H4 (cell line): ENCODE measurements around the gene DISC1. TPM values are rescaled to one million over a fixed set of nuclear protein-coding genes. Genes with fewer than 3 reads are reported as not detected.
"Not testable (repeated sequence)": the region's sequence is repeated elsewhere in the genome, so short reads cannot be mapped to it uniquely, and the experiment has no call there.

ENCODE experiments used
- DNase-seq: peaks from one replicate; pipeline ENCODE4 v3.0.0-alpha.2; 2015; ENCODE audit warnings: low spot score
- total RNA-seq: library from RNA; depleted of rRNA; stranded (reverse); fragments of >200 nt; shearing (Covaris generic); gene quantifications from 2 replicates; pipeline ENCODE4 v1.2.3, GENCODE V29; 2014

Gene DISC1
- total RNA-seq, 1 experiment from 2014 or later = 3.4 TPM

DNA sequence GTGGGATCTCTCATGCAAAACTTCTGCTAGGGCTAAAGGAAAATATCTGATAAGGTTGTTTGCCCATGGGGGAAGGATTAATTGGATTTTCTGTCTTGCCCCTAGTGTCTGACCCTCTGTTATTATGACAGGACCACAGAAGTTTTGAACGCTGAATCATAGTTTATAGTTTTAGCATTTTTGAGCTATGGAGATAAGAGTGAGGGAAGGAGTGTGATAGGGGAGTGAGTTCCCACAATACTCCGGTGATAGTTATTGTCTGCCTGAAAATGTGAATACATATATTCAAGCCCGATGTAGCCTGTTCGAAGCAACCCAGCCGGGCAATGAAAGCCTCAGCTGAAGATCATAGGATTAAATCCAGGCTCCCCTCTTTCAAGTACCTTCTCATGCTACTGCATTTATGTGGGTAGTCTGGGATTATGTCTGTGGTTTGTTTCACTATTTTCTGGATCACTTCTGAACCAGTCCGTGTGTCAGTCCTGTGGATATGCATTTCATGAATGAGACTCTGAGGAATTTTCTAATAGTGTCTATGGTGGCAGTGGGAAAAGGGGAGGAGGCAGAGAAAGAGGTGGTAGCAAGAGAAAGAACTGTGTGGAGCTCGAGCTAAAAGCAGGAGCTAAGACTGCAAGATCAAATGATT, 258.7 kb downstream of the DISC1 start:
- DNase-seq = peak; percentile 43

DNA sequence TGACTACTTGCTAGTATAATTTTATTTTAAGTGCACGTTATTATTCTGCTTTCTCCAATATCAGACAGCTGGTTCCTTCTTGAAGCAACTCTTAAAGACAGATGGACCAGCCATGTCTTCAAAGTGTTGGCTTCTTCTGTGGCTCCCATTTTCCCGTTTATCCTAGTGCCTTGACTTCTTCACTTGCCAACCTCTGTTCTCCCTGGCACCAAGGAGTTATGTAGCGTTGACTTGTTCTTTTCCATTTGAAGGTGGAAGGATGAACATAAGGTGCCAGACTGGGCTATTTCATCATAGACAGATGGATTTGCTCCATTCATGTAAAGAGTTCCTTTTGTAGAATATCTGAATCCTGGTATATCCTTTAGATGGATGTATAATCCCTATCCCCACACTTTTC, 260.6 kb downstream of the DISC1 start:
- no peak for DNase-seq

DNA sequence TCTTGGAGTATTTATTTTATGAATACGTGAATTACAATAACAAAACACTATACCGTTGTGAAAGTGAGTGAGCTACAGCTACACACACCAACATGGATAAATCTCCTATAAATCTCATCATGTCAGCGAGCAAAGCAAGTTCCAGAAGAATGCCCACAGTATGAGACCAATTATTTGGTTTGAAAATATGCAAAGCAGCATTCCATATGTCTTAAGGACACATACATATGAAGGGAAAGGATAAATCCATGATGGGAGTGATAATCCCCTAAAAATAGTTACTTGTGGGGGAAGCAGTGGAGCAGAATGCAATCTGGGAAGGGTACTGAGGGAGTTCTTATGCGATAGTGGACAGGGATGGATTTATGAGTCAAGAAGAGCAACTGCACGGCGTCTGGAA, 261.3 kb downstream of the DISC1 start:
- DNase-seq = no peak

DNA sequence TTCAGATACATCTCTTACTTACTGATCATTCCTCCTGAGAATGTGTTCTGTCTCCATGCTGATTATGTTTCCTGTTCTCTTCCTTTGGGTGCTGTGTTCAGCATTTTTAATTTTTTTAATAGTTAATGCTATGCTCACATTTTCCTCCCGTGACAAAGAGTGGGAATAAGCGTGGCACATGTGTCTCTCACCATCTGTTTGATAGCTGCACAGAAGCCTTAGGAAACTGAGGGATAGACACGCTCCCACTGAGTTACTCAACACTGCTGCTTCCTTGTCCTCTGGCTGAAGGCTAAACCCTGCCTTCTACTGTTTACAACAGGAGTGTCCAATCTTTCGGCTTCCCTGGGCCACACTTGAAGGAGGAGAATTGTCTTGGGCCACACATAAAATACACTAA, 264.2 kb downstream of the DISC1 start:
- no peak for DNase-seq

DNA sequence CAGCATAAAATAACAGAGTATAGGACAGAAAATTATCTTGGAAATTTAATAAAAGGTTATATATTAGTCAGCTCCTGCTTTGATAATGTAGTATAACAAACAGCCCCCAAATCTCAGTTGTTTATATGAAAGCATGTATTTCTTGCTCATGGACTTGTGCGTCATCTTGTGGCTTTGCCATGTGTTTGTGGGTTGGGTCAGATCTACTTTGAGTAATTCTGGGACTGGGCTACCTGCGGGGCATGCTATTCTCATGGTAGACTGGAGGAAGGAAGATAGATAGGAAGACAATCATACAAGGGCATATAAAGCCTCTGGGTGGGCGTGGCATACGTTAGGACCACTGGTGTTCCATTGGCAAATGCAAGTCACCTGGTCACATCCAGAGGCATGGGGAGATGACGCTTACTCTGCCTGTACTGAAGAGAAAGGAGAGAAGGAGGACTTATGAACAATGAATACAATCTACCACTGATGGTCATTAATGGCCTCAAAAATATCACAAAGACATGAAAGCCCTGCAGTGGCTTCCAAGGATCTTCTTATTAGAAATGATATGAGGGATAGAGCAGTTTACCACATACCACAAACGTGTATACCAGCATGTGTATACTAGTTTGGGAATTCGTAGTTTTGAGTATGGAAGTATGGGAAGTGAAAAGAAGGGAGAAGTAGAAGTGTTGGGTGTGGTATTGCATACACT, 267.0 kb downstream of the DISC1 start:
- DNase-seq = no peak

DNA sequence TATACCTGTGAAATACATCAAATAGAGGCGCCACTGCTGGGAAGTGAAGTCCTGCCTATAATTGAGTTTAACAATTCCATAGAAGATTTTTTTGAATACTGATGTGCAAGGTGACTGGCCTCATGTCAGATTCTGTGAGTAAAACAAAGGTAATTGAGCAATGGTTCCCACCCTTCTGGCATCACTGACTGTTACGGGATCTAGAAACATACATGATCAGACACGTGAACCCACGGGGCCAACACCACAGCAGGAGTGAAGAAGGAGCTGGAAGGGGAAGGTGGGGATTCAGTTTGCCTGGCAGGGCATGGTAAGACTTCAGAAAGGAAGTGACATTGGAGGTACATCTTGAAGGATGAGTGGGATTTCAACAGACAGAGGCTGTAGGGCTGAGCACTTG, 270.2 kb downstream of the DISC1 start:
- no peak for DNase-seq

DNA sequence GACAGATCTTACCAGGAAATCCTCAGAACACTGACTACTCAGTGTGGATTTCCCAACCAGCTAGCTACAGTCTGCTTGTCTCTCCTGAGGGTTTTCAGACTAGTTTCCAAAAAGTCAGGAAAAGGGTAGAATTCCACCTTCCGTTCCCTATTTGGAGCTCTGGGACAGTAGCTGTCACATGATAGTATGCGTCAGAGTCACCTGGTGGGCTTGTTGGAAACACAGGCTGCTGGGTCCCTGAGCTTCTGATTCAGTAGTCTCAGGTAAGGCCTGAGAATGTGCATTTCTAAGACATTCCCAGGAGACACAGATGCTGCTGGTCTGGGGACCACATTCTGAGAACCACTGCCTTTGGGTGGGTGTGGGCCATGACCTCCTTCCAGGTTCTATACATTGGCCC, 272.5 kb downstream of the DISC1 start:
- no peak for DNase-seq

DNA sequence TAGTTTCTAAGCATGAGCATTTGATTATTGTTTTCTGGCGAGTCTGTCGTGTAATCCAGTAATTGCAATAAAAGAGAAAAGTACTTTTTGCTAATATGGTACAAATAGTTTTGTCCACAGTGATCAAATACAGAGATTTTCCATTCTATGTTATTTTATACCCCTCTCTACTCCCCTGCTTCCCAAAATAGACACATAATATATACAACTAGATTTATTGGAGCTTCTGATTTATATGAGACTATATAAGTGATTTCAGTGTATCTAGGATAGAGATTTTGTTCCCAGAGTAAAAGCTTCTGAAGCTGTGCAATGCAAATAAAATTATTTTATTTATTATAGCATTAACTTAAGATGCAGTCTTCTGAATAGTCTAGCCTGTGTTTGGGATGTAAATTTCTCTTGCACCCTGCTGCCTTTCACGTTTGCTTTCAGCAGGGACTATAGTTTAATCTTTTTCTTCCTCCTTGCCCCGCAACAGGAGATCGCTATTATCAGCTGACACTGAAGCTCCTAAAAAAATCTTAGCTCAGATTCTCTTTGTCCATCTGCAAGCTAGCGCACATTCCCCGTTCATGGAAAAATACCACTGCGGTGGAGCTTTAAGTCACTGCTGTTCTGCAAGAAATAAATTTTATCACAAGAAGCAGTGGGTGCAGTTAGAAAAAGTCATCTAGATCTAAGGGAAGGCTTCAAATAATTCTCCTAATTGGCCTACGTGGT, 273.3 kb downstream of the DISC1 start:
- no peak for DNase-seq

DNA sequence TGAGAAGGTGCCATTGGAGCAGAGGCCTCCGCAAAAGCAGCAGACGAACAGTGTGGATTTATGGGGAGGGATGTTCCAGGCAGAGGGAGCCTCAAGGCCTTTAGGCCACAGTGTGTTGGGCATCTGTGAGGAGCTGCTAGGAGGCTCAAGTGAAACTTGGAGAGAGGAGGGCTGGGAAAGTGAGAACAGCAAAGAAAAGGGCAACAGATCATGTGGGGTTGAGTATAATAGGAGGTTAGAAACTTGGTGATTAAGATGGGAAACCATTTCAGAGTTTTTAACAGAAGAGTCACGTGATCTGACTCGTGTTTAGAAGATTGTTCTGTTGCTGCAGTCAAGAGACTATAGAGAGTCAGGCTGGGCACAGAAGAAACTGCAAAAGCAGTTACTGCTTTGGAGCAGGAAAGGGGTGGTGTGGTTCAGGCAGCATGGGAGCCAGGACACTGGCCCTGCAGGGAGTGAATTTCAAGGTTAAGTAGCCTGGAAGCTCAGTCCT, 277.0 kb downstream of the DISC1 start:
- DNase-seq = no peak

DNA sequence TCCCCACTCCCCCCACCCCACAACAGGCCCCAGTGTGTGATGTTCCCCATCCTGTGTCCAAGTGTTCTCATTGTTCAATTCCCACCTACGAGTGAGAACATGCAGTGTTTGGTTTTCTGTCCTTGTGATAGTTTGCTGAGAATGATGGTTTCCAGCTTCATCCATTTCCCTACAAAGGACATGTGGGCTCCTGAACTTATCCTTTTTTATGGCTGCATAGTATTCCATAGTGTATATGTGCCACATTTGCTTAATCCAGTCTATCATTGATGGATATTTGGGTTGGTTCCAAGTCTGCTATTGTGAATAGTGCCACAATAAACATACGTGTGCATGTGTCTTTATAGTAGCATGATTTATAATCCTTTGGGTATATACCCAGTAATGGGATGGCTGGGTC, 280.7 kb downstream of the DISC1 start:
- not testable (repeated sequence) for DNase-seq

DNA sequence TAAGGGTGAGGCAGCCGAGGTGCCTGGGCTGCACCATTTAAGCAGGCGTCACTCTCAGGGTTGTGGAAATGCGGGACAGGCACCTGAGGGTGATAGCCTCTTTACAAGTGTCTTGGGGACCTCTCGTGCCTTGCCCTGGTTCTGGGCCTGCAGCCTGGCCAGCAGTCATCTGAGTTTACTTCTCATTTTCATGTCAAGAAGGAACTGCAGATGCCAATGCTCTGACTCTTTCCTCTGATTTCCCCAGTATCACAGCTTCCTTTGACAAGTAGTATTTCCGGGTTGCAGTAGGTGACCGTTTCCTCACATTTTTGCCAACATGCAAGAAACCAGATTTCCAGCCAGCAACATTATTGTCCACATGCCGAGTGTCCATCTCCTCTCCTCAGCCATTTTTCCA, 286.9 kb downstream of the DISC1 start:
- no peak for DNase-seq

DNA sequence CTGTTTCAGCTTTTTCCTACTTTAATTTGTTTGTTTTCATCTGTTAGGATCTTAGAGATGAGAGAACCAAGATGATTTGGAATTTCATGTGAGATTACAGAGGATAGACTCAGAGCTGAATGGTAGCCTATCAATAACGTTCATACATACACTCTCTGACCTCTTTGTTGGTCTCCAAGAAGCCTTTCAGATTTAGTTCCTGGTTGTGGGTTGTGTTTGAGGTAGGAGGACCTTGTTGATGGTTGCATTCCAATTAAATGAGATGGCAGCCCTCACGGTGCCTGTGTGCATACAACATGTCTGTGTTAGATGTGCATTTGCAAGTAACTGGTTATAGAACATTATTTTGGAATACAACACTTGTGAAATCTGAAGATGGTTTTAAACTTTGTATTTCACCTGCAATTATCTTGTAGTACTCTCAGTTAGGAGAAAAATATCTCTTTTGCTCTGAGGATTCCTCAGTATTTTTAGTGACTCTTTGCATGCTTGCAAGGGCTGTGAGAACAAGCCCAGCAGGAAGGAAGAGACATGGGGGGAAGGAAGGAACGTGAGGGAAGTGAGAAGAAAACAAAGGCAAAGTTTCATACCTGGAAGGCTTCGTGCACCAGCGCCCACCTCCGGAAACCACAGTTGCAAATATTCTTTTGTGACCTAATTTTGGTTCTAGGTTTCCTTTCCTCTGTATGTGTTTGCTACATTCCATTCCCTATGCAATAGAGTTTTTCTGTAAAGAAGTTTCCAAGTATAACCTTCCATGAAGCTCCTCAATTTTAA, 291.8 kb downstream of the DISC1 start:
- DNase-seq = peak; percentile 29

DNA sequence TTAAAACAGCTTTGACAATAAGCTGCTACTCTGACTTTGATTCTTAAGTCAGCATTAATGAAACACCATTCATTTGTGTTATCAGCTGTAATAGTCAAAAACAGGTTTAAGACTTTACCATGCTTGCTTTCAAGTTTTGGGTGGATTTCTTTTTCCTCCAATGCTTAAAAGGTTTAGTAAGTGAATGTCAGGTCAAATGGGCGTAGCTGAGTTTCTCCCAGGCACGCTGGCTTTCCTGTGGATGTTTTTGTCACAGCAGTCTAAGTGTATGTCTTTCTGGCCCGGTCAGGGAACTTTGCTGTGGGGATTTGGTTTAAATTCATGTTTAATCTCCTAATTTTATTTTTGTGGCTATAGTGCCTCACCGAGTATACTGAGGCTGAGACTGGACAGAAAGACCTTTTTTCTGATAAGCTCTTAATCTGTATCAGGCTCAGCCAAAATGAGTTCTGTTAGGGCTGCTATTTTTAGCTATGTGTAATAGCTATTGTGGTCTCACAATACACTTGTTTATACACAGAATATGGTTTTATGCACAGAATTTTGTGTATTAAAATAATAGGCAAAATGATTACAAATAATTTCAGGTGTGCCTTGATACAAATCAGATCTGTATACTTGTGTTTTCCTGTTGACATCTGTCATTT, 292.8 kb downstream of the DISC1 start:
- DNase-seq = no peak

DNA sequence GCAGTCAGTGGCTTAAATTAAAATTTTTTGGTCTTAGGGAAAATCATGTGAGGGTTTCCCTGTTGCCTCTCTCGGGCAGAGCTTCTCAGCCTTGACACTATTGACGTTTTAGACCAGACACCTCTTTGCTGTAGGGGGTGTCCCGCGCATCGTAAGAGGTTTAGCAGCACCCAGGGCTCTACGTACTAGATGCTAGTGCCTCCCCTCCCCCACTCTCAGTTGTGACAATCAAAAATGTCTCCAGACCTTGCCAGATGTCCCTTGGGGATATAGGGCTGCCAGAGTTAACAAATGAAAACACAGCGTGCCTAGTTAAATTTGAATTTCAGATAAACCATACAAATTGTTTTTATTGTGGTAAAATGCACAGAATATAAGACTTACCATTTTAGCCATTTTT, 293.3 kb downstream of the DISC1 start:
- no peak for DNase-seq

DNA sequence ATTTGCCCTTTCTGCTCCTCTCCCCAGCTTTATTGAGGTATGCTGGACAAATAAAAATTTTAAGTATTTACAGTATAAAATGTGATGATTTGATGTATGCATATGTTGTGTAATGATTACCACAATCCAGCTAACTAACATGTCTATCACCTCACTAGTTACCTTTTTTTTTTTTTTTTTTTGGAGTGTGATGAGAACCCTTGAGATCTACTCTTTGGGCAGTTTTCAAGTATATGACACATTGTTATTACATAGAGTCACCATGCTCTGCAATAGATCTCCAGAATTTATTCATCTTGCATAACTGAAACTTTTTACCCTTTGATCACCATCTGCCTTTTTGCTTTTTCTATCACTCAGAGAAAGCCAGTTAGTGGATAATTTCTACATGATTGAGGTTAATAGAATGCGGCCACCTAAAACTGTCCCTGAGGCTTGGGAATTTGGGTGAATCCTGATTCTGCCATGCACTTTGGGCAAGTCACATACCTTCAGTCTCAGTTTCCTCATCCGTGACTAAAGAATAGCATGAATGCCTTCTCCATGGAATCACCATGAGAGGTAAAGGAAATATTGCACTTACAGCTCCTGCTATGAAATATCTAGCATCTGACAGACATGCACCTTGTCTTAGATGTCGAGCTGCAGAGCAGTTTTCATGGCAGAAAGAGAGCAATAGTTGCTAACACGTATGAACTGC, 295.2 kb downstream of the DISC1 start:
- no peak for DNase-seq

DNA sequence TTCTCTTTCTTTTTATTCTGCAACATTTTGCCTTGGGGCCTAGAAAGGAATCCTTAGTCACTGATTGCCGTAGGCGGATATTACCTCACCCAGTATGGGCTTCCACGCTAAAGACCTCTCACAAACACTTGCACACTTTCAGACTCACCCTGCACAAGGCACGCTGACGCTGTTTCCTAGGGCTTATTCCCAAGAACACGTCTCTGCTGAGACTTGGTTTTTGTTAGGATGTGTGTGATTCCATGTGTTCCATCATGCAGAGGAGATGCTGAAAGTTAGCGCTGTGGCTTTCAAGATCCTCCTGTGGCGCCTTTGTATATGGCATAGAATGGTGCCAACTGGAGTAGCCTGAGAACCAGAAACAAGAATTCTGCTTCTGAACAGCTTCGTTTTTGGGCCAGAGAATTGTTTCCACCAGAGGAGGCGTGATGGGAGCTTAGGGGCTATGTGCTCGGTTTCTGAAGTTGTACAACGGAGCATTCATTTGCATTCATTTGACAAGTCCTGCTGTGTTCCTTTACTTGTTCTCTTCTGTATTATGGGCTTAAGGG, 297.0 kb downstream of the DISC1 start:
- DNase-seq = no peak

DNA sequence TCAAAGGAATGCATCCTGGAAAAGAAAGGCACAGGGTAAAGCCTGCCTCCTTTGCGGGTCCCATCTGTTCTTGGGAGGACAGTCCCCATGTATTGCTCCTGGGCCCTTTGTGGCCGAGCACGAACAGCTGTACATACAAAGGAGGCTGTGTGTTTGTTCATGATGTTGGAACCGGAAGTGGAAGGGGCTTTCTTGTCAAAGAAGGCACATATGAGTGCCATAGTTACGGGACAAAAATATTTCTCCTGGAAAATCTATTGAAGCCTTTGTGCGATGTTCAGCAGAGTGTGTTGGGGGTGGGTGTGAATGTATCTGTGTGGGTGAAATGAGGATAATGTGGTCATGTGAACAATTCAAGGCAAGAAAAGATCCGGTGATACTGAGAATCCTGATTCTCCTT, 297.6 kb downstream of the DISC1 start:
- no peak for DNase-seq

DNA sequence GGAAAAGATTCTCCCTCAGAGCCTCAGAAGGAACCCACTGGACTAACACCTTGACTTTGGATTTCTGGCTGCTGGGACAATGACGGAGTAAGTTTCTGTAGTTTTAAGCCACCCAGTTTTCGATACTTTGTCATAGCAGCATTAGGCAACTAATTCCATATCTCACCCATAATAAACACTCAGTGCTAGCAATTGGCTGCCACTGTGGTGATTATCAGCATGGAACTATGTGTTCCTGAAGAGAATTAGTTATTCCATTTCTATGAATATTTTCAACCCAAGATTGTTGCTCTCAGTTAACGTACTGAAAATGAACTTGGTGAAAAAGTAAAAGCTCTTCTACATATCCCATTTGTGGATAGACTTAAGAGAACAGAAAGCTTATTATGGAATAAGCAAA, 299.3 kb downstream of the DISC1 start:
- DNase-seq = no peak

DNA sequence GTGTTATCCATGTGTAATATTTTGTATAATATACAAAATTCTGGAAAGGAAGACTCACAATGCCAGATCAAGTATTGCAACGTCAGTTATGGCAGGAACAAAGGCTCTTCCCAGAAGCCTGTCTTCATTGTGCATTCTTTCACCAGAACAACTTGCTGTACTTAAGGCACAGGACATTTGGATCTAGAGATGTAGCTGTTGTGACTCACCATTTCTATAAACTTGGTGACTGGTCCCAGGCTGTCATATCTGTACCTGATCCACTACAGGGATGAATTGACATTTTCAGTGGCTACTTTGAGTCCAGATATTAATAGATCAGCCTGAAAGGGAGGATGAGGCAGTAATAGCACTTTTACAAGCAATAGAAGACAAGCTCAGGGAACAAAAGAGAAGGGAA, 299.8 kb downstream of the DISC1 start:
- DNase-seq = no peak

DNA sequence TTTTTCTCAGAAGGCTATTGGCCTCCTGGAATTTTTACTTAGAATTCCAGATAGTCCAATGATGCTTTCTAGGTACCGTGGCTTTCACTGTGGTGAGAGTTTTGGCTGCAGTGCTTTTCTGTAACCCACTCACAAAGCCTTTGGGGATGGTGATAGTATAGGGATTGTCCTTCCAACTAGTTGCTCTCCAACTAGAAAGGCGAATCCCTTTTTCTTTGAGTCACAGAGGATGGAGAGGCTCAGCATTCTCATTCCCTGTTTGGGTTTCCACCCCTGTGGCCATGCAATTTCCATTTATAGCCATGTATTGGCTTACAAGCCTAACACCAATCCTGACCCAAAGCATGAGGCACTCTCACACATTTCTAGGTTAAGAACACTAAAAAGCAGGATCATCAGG, 300.3 kb downstream of the DISC1 start:
- no peak for DNase-seq

DNA sequence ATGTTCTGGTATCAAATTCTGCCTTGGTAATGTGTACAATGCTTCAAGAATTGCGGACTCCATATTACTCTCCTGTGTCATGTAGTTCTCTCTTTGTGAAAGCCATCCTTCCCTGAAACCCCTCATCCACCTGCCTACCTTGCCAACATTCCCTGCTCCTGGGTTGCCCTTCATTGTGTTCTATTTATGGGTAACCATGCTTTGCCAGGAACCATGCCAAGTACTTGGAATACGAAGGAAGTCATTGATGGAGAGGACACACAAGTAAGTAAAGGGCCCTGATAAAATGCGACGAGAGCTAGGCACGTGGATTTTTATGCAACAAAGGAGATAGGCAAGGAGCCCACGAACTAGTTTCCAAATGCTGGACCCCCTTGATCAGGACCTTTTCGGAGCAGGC, 300.8 kb downstream of the DISC1 start:
- DNase-seq = no peak
